HG03196 (cell line): ENCODE results near the gene ADORA1.

Source experiments
- ATAC-seq: cut with Tn5 transposase; IDR thresholded peaks from one replicate; pipeline ENCODE4 v1.9.1; 2021; ENCODE audit not compliant: unreplicated experiment

ADORA1 gene

GRCh38 chr1:203185585-203185984 is 58.1 kb downstream of the ADORA1 start:
- ATAC-seq: no peak

GRCh38 chr1:203186091-203186445 is 58.5 kb downstream of the ADORA1 start:
- no peak for ATAC-seq

GRCh38 chr1:203186446-203187303 is 59.1 kb downstream of the ADORA1 start, which contains the start of gene CHI3L1:
Gene CHI3L1, minus strand, starts transcription at chr1:203186704. Its CDS starts 81 bp downstream, at chr1:203186623.
- no peak for ATAC-seq

- no peak for ATAC-seq
These were observed 59.8 kb downstream of the ADORA1 start for GRCh38 chr1:203187304-203187685.

GRCh38 chr1:203187689-203188264 is 60.3 kb downstream of the ADORA1 start:
- ATAC-seq: no peak

GRCh38 chr1:203188686-203189232 is 61.2 kb downstream of the ADORA1 start:
- ATAC-seq: no peak

- no peak for ATAC-seq
These were observed 62.4 kb downstream of the ADORA1 start for GRCh38 chr1:203189951-203190352.

GRCh38 chr1:203190949-203191348 is 63.4 kb downstream of the ADORA1 start:
- no peak for ATAC-seq

GRCh38 chr1:203196371-203196770 is 68.8 kb downstream of the ADORA1 start:
- ATAC-seq: no peak

- ATAC-seq: no peak
These were observed 70.1 kb downstream of the ADORA1 start for GRCh38 chr1:203197625-203198024.

- ATAC-seq: no peak
These were observed 71.5 kb downstream of the ADORA1 start for GRCh38 chr1:203199002-203199401.

- ATAC-seq: no peak
These were observed 71.9 kb downstream of the ADORA1 start for GRCh38 chr1:203199481-203199815.

- no peak for ATAC-seq
These were observed 72.5 kb downstream of the ADORA1 start for GRCh38 chr1:203199816-203200571.

GRCh38 chr1:203200916-203201315 is 73.4 kb downstream of the ADORA1 start:
- ATAC-seq: no peak

- ATAC-seq: no peak
These were observed 74.1 kb downstream of the ADORA1 start for GRCh38 chr1:203201516-203202205.

GRCh38 chr1:203202431-203203245 is 75.1 kb downstream of the ADORA1 start:
- no peak for ATAC-seq

- no peak for ATAC-seq
These were observed 77.2 kb downstream of the ADORA1 start for GRCh38 chr1:203204756-203205155.

- no peak for ATAC-seq
These were observed 78.7 kb downstream of the ADORA1 start for GRCh38 chr1:203206129-203206687.

GRCh38 chr1:203207751-203208150 is 80.2 kb downstream of the ADORA1 start:
- ATAC-seq: no peak

- ATAC-seq: no peak
These were observed 80.7 kb downstream of the ADORA1 start for GRCh38 chr1:203208181-203208580.
